ENCODE results near the gene DISP3.

The DISP3 gene

DNA sequence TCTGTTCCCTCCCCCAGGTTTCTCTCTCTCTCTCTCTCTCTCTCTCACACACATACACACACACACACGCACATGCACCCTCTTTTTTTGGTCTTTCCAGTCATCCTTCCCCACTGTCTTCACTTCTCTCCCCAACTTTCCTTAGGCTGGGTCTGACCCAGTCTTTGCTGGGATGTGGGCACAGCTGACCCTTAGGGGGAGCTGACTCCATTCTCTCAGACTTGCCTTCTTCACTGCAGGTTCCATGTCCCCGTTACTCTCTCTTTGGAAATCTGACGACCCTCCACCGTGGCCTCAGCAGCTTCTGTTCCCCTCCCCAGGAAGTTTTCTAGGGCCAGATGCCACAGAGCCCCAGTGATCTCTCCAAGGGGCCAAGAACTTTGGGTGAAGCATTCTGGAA is 2.1 kb downstream of the DISP3 start:
- H3K27ac ChIP-seq: no peak overlapping the region
- no peak for TF ChIP-seq ZFX (IDR thresholded peaks at IDR 0.05; ENCODE audit: borderline replicate concordance)
- TF ChIP-seq, protein P1, sequence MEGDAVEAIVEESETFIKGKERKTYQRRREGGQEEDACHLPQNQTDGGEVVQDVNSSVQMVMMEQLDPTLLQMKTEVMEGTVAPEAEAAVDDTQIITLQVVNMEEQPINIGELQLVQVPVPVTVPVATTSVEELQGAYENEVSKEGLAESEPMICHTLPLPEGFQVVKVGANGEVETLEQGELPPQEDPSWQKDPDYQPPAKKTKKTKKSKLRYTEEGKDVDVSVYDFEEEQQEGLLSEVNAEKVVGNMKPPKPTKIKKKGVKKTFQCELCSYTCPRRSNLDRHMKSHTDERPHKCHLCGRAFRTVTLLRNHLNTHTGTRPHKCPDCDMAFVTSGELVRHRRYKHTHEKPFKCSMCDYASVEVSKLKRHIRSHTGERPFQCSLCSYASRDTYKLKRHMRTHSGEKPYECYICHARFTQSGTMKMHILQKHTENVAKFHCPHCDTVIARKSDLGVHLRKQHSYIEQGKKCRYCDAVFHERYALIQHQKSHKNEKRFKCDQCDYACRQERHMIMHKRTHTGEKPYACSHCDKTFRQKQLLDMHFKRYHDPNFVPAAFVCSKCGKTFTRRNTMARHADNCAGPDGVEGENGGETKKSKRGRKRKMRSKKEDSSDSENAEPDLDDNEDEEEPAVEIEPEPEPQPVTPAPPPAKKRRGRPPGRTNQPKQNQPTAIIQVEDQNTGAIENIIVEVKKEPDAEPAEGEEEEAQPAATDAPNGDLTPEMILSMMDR (IDR thresholded peaks at IDR 0.05): no peak

DNA sequence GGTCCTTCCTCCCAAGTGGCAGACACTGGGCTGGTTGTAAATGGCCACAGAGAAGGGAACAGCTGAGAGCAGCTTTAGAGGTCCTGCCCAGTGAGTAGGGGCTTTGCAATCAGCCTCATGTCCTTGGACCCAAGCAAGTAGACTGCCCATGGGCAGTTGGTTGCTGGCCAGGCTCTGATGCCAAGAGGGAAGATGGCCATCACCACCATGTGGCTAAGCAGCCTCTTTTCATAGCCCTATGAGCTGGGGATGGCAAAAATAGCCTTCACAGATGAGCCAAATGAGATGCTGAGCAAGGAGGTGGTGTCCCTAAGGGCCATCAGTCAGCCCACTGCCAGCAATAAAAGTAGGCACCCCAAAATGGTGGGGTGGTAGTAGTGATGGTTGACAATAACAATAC is 3.2 kb downstream of the DISP3 start:
- TF ChIP-seq, protein P1 (IDR thresholded peaks at IDR 0.05): no peak
- no peak for TF ChIP-seq ZFX (IDR thresholded peaks at IDR 0.05; ENCODE audit: borderline replicate concordance)
- H3K27ac ChIP-seq: no peak overlapping the region

DNA sequence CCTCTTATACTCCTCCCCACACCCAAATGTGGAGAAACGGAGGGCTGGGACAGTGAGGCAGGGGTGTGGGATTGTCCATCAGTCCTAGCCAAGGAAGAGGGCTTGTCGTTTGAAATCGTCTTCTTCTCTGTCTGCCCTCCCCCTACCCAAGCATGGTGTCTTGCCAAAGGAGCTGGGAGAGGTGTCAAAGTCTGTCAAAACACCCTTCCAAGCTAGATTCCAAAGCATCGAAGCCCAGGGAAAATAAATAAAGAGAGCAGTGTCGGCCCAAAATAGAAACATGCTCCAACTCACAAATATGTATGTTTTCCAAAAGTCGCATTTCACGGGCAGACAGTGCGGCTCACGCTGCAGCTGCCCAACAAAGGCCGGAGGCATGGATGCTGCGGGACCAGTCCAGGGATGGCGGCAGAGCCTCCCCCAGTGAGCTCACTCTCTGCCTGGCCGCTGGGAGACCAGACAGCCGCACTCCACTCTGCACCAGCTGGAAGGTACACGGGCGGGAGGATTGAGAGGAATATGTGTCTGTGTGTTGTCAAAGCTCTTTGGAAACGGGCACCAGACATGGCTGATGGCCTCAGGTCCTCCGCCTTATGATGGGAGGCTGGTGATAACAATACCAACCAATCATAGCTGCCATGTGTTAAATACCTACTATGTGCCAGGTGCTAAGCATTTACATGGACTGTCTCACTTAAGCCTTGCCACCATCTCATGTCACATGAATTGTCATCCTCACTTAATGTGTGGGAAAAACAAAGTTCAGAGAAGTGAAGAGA is 3.9 kb downstream of the DISP3 start:
- H3K27ac ChIP-seq: no peak overlapping the region
- TF ChIP-seq, protein P1 (IDR thresholded peaks at IDR 0.05): no peak
- no peak for TF ChIP-seq ZFX (IDR thresholded peaks at IDR 0.05; ENCODE audit: borderline replicate concordance)

DNA sequence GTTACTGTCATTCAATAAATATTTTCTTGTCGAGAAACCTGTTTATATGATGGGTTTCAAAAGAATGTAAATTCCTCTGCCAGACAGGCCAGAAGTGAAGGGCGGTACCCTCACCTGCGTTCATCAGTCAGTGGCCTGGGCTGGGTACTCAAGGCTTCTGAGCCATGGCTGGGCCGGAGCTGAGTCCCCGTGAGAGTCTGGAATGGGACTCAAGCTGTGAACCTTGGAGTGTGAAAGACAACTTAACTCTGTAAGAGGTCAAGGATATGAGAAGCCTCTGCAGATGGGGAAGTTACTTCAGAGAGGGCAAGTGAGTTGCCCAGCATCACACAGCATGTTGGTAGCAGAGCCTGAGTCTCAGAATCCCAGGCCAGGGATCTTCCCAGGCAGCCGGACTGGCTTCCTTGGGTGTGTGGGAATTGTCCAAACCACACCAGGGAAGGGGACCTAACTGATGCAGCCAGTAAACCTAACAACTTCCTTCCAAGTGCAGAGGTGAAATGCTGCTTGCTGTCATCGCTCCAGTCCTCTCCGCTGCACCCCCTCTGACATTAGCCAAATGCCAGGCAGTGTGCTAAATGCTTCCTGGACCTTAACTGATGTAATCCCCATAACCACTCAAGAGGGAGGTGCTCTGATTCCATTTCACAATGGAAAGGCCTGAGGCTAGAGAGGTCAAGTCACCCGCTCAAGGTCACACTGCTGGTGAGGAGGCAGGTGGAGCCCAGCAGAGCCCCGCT is 4.8 kb downstream of the DISP3 start:
- no peak overlapping the region for H3K27ac ChIP-seq
- no peak for TF ChIP-seq ZFX (IDR thresholded peaks at IDR 0.05; ENCODE audit: borderline replicate concordance)
- TF ChIP-seq, protein P1 (IDR thresholded peaks at IDR 0.05): no peak

DNA sequence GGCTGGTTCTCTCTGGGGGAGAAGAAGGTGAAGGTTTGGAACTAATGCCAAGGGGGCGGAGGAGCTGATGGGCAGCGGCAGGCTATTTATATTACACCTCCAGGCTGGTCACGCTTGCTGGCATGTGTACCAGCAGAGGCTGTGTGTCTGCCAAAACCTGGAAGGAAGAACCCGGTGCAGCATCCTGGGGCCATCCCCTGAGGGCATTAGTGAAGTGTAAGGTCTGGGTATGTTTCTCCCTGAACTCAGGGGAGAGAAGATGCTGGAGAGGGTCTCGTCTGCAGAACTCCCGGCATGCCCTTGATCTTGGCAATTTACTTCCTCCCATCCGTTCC is 5.3 kb downstream of the DISP3 start:
- TF ChIP-seq, protein P1 (IDR thresholded peaks at IDR 0.05): no peak
- no peak for TF ChIP-seq ZFX (IDR thresholded peaks at IDR 0.05; ENCODE audit: borderline replicate concordance)
- H3K27ac ChIP-seq: no peak overlapping the region

DNA sequence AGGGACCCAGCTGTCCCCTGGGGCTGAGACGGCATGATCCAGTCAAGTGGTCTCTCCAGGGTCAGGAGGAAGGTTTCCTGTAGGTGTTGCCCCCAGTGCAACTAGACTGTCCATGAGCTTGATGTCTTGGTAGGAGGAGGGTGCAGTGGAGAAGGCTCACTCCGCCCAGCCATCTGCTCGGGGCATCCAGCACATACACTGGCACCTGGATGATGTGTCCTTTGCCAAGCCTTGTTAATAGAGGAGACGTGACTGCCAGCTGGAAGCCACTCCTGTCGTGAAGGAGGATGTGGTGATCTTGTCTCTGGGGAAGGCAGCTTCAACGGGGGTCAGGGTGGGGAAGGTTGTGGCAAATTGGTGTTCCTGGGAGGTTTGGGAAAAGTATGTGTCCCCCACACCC is 6.2 kb downstream of the DISP3 start:
- TF ChIP-seq ZFX (IDR thresholded peaks at IDR 0.05; ENCODE audit: borderline replicate concordance): no peak
- TF ChIP-seq, protein P1 (IDR thresholded peaks at IDR 0.05): no peak
- no peak overlapping the region for H3K27ac ChIP-seq

All from 22Rv1 (cell line).